ENCODE data around the gene SLC30A3.

Gene SLC30A3

DNA sequence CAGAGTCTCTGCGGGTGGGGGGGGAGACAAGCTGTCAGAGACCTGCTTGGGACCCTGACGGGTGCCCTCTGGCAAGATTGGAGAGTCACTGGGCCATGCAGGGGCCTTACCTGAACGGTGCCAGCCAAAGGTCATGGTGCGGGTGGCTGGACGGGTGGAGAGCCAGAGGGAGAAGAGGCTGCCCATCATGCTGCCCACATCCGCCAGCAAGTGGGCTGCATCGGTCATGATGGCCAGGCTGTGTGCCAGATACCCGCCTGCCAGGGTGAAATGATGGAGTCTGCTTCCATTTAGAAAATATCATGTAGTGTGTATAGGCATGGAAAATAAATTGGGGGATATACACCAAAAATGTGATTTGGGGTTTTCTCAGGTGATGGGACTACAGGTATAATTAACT, 4.8 kb downstream of the SLC30A3 start:
- H3K36me3 ChIP-seq (ENCODE audit: control insufficient read depth in 2 of 2, insufficient read depth in 2 of 2, low read length in 2 of 2), result no peaks in the 10 kb centered on the region
- H3K27me3 ChIP-seq (ENCODE audit: control insufficient read depth in 1 of 2, insufficient read depth in 2 of 2, low read length in 2 of 2), result peaks cover 59 to 60% of the 10 kb centered on the region in 2 donors

GRCh38 chr2:27256855-27257454, 5.9 kb downstream of the SLC30A3 start:
- H3K9ac ChIP-seq (ENCODE audit: low read length in 2 of 2), result no peak overlapping the region
- no peaks in the 10 kb centered on the region for H3K36me3 ChIP-seq (ENCODE audit: control insufficient read depth in 2 of 2, insufficient read depth in 2 of 2, low read length in 2 of 2)
- no peak overlapping the region for H3K27ac ChIP-seq (ENCODE audit: low read length)
- H3K4me3 ChIP-seq (ENCODE audit: low read length in 2 of 2), result no peak overlapping the region
- H3K4me1 ChIP-seq (ENCODE audit: control insufficient read depth, insufficient read depth, low read length), result peaks cover 4% of the 10 kb centered on the region
- peaks cover 49 to 58% of the 10 kb centered on the region in 2 donors for H3K27me3 ChIP-seq (ENCODE audit: control insufficient read depth in 1 of 2, insufficient read depth in 2 of 2, low read length in 2 of 2)
- no peaks in the 10 kb centered on the region for H3K9me3 ChIP-seq (ENCODE audit: control insufficient read depth in 2 of 2, low read length in 2 of 2)

More for the DNA sequence above, 4.8 kb downstream of the SLC30A3 start:
- no peak overlapping the region for H3K9ac ChIP-seq (ENCODE audit: low read length in 2 of 2)
- no peak overlapping the region for H3K4me3 ChIP-seq (ENCODE audit: low read length in 2 of 2)
- no peaks in the 10 kb centered on the region for H3K9me3 ChIP-seq (ENCODE audit: control insufficient read depth in 2 of 2, low read length in 2 of 2)
- H3K4me1 ChIP-seq (ENCODE audit: control insufficient read depth, insufficient read depth, low read length), result peaks cover 15% of the 10 kb centered on the region
- H3K27ac ChIP-seq (ENCODE audit: low read length), result no peak overlapping the region

DNA sequence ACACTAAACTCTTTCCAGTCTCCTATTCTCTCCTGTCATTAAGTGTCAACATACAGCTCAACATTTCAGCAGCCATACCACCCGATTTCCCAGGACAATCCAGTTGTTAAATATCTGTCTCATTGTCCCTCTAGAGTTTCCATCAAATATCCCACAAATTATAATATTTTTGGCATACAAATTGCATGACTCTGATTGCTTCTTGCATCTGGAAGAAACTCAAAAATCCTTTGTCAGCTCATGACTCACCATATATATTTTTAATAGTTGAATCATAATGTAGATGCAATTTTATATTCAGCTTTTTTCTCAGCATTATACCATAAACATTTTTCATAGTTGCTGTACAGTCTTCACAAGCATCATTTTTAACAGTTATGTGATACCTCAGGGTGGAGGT, 7.2 kb downstream of the SLC30A3 start:
- no peak overlapping the region for H3K4me3 ChIP-seq (ENCODE audit: low read length in 2 of 2)
- no peaks in the 10 kb centered on the region for H3K36me3 ChIP-seq (ENCODE audit: control insufficient read depth in 2 of 2, insufficient read depth in 2 of 2, low read length in 2 of 2)
- H3K9ac ChIP-seq (ENCODE audit: low read length in 2 of 2), result no peak overlapping the region
- H3K27me3 ChIP-seq (ENCODE audit: control insufficient read depth in 1 of 2, insufficient read depth in 2 of 2, low read length in 2 of 2), result peaks cover 48 to 58% of the 10 kb centered on the region in 2 donors
- H3K4me1 ChIP-seq (ENCODE audit: control insufficient read depth, insufficient read depth, low read length), result no peaks in the 10 kb centered on the region
- H3K9me3 ChIP-seq (ENCODE audit: control insufficient read depth in 2 of 2, low read length in 2 of 2), result no peaks in the 10 kb centered on the region
- H3K27ac ChIP-seq (ENCODE audit: low read length), result no peak overlapping the region

DNA sequence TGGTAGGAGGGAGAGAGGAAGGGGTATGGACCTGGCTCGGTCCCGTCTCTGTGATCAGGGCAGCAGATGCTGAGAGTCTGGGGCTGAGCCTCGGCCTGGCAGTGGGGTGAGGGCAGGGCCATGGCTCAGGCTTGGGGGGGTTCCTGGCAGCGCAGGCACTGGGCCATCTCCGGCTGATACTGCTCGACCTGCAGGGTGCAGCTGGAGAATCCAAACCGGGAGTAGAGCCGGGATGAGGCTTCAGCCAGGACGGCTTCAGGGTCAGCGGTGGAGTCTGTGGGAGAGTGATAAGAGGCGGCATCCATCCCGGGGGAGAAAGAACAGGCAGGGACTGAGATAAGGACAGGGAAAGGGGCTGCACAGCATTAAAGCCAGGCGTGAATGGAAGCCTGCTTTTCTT, 7.7 kb downstream of the SLC30A3 start:
- Histone ChIP-seq H3K27me3 (ENCODE audit: control insufficient read depth in 1 of 2, insufficient read depth in 2 of 2, low read length in 2 of 2) (peaks cover 51 to 59% of the 10 kb centered on the region in 2 donors), H3K36me3 (ENCODE audit: control insufficient read depth in 2 of 2, insufficient read depth in 2 of 2, low read length in 2 of 2) (no peaks in the 10 kb centered on the region), H3K4me1 (ENCODE audit: control insufficient read depth, insufficient read depth, low read length) (no peaks in the 10 kb centered on the region), H3K9ac (ENCODE audit: low read length in 2 of 2) (no peak overlapping the region), H3K9me3 (ENCODE audit: control insufficient read depth in 2 of 2, low read length in 2 of 2) (no peaks in the 10 kb centered on the region), H3K27ac (ENCODE audit: low read length) (no peak overlapping the region), H3K4me3 (ENCODE audit: low read length in 2 of 2) (no peak overlapping the region)

GRCh38 chr2:27251766-27252165, 11.1 kb downstream of the SLC30A3 start:
- H3K4me1 ChIP-seq (ENCODE audit: control insufficient read depth, insufficient read depth, low read length), result no peaks in the 10 kb centered on the region
- no peaks in the 10 kb centered on the region for H3K36me3 ChIP-seq (ENCODE audit: control insufficient read depth in 2 of 2, insufficient read depth in 2 of 2, low read length in 2 of 2)
- H3K9me3 ChIP-seq (ENCODE audit: control insufficient read depth in 2 of 2, low read length in 2 of 2), result no peaks in the 10 kb centered on the region
- H3K27me3 ChIP-seq (ENCODE audit: control insufficient read depth in 1 of 2, insufficient read depth in 2 of 2, low read length in 2 of 2), result peaks cover 38 to 41% of the 10 kb centered on the region in 2 donors
- no peak overlapping the region for H3K4me3 ChIP-seq (ENCODE audit: low read length in 2 of 2)
- no peak overlapping the region for H3K27ac ChIP-seq (ENCODE audit: low read length)
- no peak overlapping the region for H3K9ac ChIP-seq (ENCODE audit: low read length in 2 of 2)

DNA sequence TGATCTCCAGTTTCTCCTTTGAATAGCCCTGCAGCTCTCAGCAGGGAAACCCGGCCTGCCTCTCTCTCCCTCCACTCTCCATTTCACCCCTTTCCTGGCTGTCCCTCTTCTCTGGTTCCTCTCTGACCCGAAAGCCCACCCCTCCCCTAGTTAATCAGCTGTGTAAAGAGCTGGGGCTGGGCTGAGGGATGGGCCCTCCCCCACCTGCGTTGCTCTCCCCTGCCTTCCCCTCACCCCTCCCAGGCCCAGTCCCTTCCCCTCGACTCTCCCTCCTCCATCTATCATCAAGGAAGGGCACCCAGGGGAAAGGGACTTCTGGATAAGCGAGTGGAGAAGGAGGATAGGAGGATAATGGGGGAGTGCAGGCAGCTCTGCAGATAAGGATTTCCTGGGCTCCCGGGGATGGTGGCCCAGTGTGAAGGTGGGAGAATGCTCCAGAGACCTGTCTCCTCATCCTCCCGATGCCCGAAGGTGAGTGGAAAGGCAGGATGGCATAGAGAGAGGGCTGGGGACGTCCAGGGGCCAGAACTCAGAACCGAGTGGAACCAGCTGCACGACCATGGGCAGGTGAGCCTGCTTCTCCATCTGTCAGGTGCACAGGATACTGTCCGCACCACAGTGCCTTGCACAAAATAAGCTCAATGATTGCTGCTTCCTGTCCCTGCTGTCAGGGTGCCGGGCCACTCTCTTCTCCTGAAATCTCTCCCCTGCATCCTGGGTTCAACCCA, 12.0 kb downstream of the SLC30A3 start:
- H3K4me1 ChIP-seq (ENCODE audit: control insufficient read depth, insufficient read depth, low read length), result no peaks in the 10 kb centered on the region
- H3K9ac ChIP-seq (ENCODE audit: low read length in 2 of 2), result no peak overlapping the region
- no peaks in the 10 kb centered on the region for H3K9me3 ChIP-seq (ENCODE audit: control insufficient read depth in 2 of 2, low read length in 2 of 2)
- peaks cover 30 to 35% of the 10 kb centered on the region in 2 donors for H3K27me3 ChIP-seq (ENCODE audit: control insufficient read depth in 1 of 2, insufficient read depth in 2 of 2, low read length in 2 of 2)
- H3K4me3 ChIP-seq (ENCODE audit: low read length in 2 of 2), result no peak overlapping the region
- H3K27ac ChIP-seq (ENCODE audit: low read length), result no peak overlapping the region
- H3K36me3 ChIP-seq (ENCODE audit: control insufficient read depth in 2 of 2, insufficient read depth in 2 of 2, low read length in 2 of 2), result no peaks in the 10 kb centered on the region

GRCh38 chr2:27249891-27250651, 12.8 kb downstream of the SLC30A3 start:
- no peaks in the 10 kb centered on the region for H3K4me1 ChIP-seq (ENCODE audit: control insufficient read depth, insufficient read depth, low read length)
- H3K27me3 ChIP-seq (ENCODE audit: control insufficient read depth in 1 of 2, insufficient read depth in 2 of 2, low read length in 2 of 2), result peaks cover 30 to 31% of the 10 kb centered on the region in 2 donors
- no peak overlapping the region for H3K4me3 ChIP-seq (ENCODE audit: low read length in 2 of 2)
- H3K9ac ChIP-seq (ENCODE audit: low read length in 2 of 2), result no peak overlapping the region
- no peaks in the 10 kb centered on the region for H3K9me3 ChIP-seq (ENCODE audit: control insufficient read depth in 2 of 2, low read length in 2 of 2)
- H3K27ac ChIP-seq (ENCODE audit: low read length), result no peak overlapping the region
- no peaks in the 10 kb centered on the region for H3K36me3 ChIP-seq (ENCODE audit: control insufficient read depth in 2 of 2, insufficient read depth in 2 of 2, low read length in 2 of 2)

DNA sequence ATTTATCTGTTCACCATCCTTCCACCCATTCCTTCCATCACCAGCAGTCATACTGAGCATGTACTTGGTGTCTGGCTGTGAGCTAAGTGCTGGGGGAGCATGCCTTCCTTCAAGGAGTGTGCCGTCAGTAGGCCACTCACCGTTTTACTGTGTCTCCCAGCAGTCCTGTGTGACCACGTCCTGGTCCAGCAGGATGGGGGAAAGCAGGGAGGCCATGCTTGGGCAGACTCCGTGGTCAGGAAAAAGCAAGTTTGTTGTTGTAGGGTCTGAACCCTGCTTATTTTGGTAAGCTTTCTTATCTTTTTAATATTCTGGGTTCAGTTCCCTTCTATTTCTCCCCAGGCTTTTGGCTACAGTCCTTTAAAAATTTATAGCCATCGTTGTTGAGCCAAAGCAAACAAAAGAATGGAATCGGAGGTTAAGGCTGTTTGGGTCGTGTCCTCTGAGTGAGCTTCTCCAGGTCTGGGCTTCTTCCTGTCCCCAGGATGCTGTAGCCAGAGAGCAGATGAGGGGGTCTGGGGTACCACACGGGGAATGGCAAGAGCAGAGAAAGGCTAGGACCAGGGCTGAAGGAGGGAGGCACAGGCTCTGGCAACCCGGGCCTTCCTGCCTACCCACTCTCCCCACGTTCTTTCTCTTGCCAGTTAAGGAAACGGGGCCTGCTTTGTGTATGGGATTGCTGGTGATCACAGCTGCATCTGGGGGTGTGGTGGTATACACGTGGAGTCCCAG, 13.5 kb downstream of the SLC30A3 start:
- H3K4me3 ChIP-seq (ENCODE audit: low read length in 2 of 2), result no peak overlapping the region
- H3K4me1 ChIP-seq (ENCODE audit: control insufficient read depth, insufficient read depth, low read length), result no peaks in the 10 kb centered on the region
- no peak overlapping the region for H3K27ac ChIP-seq (ENCODE audit: low read length)
- no peak overlapping the region for H3K9ac ChIP-seq (ENCODE audit: low read length in 2 of 2)
- peaks cover 27% of the 10 kb centered on the region in 2 donors for H3K27me3 ChIP-seq (ENCODE audit: control insufficient read depth in 1 of 2, insufficient read depth in 2 of 2, low read length in 2 of 2)
- no peaks in the 10 kb centered on the region for H3K36me3 ChIP-seq (ENCODE audit: control insufficient read depth in 2 of 2, insufficient read depth in 2 of 2, low read length in 2 of 2)
- H3K9me3 ChIP-seq (ENCODE audit: control insufficient read depth in 2 of 2, low read length in 2 of 2), result no peaks in the 10 kb centered on the region

- no peak overlapping the region for H3K27ac ChIP-seq (ENCODE audit: low read length)
- no peaks in the 10 kb centered on the region for H3K9me3 ChIP-seq (ENCODE audit: control insufficient read depth in 2 of 2, low read length in 2 of 2)
- H3K9ac ChIP-seq (ENCODE audit: low read length in 2 of 2), result no peak overlapping the region
- H3K4me1 ChIP-seq (ENCODE audit: control insufficient read depth, insufficient read depth, low read length), result no peaks in the 10 kb centered on the region
- H3K4me3 ChIP-seq (ENCODE audit: low read length in 2 of 2), result no peak overlapping the region
- peaks cover 0 to 12% of the 10 kb centered on the region in 2 donors for H3K36me3 ChIP-seq (ENCODE audit: control insufficient read depth in 2 of 2, insufficient read depth in 2 of 2, low read length in 2 of 2)
- peaks cover 22% of the 10 kb centered on the region in 2 donors for H3K27me3 ChIP-seq (ENCODE audit: control insufficient read depth in 1 of 2, insufficient read depth in 2 of 2, low read length in 2 of 2)
Observed at GRCh38 chr2:27247893-27248292, 15.0 kb downstream of the SLC30A3 start.

DNA sequence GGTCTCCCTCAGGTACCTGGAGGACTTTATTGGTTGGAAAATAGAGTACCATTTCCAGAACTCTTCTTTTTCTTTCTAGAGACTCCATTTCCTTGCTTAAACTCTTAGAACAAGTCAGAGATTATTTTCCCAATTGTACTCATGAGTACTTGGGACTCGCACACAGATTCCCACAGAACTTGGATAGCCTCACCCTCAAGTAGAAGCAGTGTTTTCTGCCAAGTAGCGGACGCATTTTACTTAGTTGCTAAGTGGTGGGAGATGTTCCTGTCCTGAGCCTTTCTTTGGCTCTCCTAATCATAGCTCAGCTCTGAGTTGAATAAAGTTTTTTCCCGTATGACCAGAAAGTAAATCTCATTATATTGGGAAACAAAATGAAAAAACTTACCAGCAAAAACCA, 17.2 kb downstream of the SLC30A3 start:
- Histone ChIP-seq H3K27me3 (ENCODE audit: control insufficient read depth in 1 of 2, insufficient read depth in 2 of 2, low read length in 2 of 2) (peaks cover 11 to 13% of the 10 kb centered on the region in 2 donors), H3K4me1 (ENCODE audit: control insufficient read depth, insufficient read depth, low read length) (no peaks in the 10 kb centered on the region), H3K9ac (ENCODE audit: low read length in 2 of 2) (no peak overlapping the region), H3K36me3 (ENCODE audit: control insufficient read depth in 2 of 2, insufficient read depth in 2 of 2, low read length in 2 of 2) (peaks cover 7 to 33% of the 10 kb centered on the region in 2 donors), H3K27ac (ENCODE audit: low read length) (no peak overlapping the region), H3K9me3 (ENCODE audit: control insufficient read depth in 2 of 2, low read length in 2 of 2) (no peaks in the 10 kb centered on the region), H3K4me3 (ENCODE audit: low read length in 2 of 2) (no peak overlapping the region)
